Activated T-cell treated with anti-CD3 and anti-CD28 coated beads, Interleukin-2, amount 50 U/mL, for 48 hours (primary cell): ENCODE measurements around the gene TEKT3.

Experiments used
- DNase-seq, 2 experiments: peaks; one replicate each; pipeline ENCODE4 v3.0.0-alpha.2; 2020

The TEKT3 gene

GRCh38 chr17:15349119-15349518 is 7.7 kb upstream of the TEKT3 start:
- DNase-seq = no peak

- no peak for DNase-seq
These were observed 6.6 kb upstream of the TEKT3 start for GRCh38 chr17:15348021-15348420.

- DNase-seq = no peak
These were observed 4.7 kb upstream of the TEKT3 start for GRCh38 chr17:15346066-15346595.

- no peak for DNase-seq
These were observed 2.4 kb upstream of the TEKT3 start for GRCh38 chr17:15343749-15344148.

DNA sequence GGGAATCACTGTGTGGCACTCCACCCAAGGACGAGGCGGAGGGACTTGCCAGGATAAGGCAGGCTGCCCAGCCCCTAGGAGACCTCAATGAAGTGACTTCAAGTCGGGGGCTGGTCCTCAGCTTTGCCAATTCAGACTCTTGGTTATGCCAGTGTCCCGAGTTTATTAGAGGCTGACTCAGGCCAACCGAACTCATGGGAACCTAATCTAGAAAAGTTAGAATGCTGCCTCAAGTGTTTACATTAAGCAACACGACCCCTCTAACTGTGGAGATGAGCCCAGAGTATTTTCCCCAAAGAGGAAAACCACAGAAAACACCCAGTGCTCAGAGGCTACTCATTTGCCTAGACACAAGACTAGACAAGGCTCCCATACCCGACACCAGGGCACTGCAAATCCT is 1.1 kb upstream of the TEKT3 start:
- no peak for DNase-seq

GRCh38 chr17:15341966-15342365 is 569 bp upstream of the TEKT3 start:
- no peak for DNase-seq

DNA sequence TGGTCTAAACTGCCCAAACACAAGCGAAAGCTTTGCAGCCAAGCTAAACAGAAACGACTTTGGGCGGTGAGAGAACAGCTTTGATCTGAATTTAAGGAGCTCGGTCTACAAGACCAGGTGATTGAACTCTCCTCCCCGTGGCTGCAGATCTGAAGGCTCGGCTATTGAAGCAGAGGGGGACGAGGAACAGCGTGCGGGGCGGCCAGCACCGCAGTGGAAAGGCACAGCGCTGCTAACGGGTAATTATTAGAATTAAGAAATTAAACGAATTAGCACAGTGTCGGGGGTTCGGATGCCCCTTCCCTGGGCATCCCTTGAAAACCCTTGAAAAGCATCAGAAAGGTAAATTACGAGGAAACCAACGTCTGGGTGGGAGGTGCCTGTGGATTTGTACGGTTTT is 431 bp downstream of the TEKT3 start:
- no peak for DNase-seq

GRCh38 chr17:15335446-15335845 is 6.0 kb downstream of the TEKT3 start:
- DNase-seq = no peak

- no peak for DNase-seq
These were observed 7.1 kb downstream of the TEKT3 start for GRCh38 chr17:15334266-15334665.

GRCh38 chr17:15332338-15332737 is 9.1 kb downstream of the TEKT3 start:
- DNase-seq = no peak

DNA sequence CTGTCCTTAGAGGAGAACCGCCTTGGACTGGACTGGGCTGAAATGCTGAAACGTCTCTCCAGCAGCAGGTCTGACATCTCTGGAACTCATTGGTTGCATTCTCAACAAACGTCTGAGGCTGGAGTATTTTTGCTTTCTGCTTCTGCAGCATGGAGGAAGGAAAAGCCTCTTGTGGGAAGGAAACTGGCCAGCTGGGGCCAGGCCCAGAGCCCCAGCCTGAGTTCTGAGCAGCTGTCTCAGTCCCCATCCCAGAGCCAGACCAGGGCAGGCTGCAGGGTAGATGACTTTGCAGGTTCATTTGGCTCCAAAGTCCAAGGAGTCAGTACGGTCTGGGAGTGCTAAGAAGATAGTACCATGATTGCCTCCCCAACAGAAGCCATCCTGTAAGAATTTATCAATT is 18.3 kb downstream of the TEKT3 start:
- no peak for DNase-seq

- DNase-seq = no peak
These were observed 19.7 kb downstream of the TEKT3 start for GRCh38 chr17:15321556-15322251.

DNA sequence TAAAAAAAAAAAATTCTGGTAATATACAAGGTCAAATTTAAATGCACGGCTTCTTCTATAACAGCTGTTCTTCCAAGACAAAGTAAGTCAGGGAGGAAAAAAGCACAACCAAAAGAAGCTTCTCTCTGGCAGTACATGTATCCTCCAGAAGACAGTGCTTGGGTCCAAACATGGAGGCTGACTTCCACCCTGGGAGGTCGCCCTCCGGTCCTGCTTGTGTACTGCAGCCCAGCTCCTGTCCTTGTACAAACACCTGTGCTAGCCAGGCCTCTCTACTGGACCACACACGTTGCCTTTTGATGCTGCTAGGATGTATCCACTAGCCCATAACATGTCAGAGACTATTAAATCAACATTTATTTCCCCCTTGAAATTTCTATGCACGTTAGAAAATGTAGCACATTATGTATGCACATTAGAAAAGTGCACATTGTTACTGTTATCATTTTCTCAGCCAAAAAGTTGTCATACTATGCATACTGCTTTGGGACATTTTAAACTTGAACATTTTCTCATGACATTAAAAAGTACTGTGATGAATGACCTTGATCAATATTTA is 21.9 kb downstream of the TEKT3 start:
- no peak for DNase-seq

- no peak for DNase-seq
These were observed 29.4 kb downstream of the TEKT3 start for GRCh38 chr17:15311996-15312395.

DNA sequence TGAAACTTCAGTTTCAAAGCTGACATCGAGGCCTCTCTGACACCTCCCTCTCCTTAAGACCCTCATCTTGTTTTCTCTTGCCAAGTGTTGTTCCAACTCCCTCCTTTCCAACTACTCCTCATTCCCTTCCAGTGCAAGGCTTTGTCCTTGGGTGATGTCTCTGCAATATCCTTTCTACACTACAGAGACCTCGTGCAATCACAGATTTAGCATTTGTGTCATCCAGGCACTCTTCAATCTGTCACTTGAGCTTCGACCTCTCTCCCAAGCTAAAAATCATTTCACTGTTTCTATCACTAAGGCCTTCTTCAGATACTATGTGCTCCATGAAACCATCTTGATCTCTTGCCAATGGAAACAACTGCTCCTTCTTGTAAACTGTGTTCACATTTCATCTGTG is 31.6 kb downstream of the TEKT3 start:
- DNase-seq = no peak

DNA sequence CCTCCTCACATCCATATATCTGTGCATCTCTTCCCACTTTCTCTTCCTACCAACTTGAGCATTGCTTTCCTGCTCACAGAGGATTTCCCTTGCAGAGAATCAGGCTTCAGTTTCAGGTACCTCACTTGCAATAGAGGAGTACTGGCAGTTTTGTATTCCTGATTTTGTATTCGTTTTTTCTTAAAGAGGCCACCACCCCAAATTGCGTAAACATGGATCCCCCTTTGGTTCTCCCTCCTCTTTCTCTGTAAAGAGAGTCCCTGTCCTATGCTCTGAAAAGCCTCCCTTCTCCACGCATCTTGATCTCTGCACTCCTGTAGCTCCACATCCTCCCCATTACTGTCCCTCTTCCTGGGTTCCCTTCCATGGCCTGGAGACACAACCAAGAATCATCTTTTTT is 32.2 kb downstream of the TEKT3 start:
- DNase-seq = no peak

DNA sequence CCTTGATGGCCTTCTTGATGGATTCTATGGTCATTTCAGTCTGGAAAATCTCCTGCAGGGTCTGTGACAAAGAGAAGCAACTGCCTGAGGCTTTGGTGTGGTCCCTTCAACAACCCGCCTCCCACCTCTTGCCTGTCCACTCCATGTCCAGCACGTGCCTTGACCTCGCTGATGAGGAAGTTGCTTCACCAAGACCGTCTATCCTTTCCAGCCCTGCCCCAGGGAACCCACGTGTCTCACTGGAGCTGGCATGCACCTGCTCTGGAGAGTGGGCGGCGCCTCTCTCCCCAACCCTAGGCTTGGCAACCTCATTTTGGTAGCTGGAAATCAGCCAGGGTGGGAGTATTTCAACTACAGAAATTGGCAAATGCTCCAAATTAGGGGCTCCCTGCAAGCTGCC is 32.6 kb downstream of the TEKT3 start:
- DNase-seq = no peak

DNA sequence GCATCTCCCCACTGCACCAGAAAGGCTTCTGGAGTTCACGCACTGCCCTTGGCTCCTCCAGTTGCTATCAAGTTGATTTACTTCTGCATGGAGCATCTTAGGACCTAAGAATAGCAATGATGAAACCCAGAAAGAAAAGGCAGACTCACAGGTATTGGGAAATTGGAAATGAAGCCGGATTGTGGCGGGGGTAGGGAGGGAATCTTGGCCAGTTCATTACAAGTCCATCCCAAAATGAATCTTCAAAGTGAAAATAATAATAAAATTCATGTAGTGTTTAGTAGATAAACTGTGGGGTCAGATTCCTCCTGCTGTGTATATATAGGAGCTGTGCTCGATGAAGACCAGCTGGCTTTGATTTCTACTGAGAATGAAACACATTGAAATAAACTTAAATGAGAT is 33.7 kb downstream of the TEKT3 start:
- no peak for DNase-seq

DNA sequence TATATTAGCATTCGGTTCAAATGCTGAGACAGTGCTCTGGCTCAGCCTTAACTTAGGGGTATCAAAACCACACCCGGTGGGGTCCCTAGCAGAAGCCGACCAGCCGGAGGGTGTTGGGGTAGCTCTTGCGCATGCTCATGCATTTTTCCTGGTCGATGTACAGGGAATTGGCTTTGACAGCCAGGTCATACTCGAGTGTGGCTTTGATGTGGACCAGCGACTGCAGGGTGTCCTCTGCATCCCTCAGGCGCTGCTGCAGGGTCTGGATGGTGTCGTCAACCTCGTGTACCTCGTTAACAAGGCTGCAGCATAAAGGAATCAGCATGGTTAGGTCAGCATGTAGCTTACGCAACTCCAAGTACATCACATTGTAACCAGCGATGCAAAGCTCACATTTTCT is 37.5 kb downstream of the TEKT3 start:
- DNase-seq = no peak

DNA sequence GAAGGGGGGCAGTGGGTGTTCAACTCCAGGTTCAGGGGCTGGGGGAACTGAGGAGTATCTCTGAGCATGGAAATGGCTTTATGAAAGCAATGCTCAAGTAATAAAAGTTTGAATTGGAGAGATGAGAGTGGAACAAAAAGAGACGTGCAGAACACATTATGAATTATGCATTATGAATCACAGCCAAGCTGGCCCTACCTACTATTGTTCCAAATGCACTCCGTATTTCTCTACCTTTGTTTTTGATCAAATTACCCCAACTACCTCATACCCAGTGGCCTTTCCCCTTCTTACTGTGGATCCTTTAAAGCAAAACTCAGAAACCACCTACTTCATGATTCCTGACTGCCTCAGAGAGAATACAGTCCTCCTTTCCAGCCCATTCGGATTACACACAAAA is 38.1 kb downstream of the TEKT3 start:
- no peak for DNase-seq

DNA sequence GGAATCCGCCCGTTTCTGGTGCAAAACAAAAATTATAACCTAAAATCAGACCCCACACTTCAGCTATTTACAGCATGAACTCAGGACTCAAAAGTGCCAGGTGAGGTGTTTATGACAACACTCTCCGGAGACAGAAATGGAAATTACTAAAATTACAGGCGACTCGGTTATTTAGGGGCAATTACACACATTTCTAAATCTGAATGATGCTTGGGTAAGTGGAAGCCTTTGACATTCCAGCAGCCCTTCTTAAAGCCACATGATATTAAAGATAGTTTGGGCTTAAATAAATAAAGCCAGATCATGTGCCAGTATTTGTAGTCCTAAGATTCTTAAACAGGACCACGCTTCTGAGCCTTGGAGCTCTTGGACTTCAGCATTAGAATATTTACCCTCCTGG is 39.6 kb downstream of the TEKT3 start:
- DNase-seq = no peak

DNA sequence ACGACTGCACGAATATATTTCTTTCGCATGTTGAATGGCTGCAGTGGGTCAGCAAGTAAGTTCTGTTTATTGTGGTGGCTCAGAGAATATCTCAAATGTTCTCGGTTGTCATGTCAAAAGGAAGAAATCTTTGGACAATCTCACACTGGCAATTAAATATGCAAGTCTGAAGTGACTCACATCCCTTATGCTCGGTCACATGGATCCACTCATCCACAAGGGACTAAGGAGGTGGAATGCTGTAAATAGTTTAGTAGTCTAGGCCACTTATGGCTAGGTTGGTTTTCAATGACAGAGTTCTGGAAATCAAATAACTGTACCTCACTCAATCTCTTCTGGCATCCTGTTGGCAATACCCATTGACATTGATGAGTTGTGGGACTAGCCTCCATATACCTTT is 43.2 kb downstream of the TEKT3 start:
- DNase-seq = no peak

DNA sequence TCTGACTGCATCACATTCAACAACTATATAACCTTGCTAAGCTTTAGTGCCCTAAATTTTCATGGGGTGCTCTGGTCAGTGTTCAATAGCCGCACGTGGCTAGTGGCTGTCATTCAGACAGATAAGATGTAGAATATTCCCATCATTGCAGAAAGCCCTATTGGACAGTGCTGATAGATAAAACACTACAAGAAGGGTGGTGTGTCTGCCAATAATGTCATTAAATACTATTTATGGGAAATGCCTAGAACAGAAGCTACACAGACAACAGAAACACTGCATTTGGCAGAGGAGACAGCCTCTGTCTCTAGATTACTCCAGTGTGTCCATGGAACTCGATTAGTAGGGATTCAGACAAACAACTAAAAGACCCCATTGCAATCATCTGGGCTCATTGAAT is 47.8 kb downstream of the TEKT3 start:
- DNase-seq = no peak

GRCh38 chr17:15291674-15292361 is 49.6 kb downstream of the TEKT3 start:
- no peak for DNase-seq
